Dermis microvascular lymphatic vessel endothelial cell (primary cell): ENCODE data around the gene DLGAP4. TPM values are rescaled to one million over a fixed set of nuclear protein-coding genes. Genes with fewer than 3 reads are reported as not detected.
A peak's percentile ranks its signal among the peaks of the same experiment; 100 is the strongest.
"Not testable (repeated sequence)": the region's sequence is repeated elsewhere in the genome, so short reads cannot be mapped to it uniquely, and the experiment has no call there.

Source experiments
- DNase-seq, 2 donors: peaks; one replicate each; pipeline versions ENCODE4 v3.0.0 to v3.0.0-alpha.2; 2010; ENCODE audit warnings: low read depth in 2 of 2
- total RNA-seq: library from RNA; depleted of rRNA; stranded (reverse); fragments of >200 nt; gene quantifications from 2 replicates; pipeline ENCODE4 v1.2.1, GENCODE V29; 2014

The DLGAP4 gene
- total RNA-seq, 1 donor from 2014 or later, result 7.8 TPM

DNA sequence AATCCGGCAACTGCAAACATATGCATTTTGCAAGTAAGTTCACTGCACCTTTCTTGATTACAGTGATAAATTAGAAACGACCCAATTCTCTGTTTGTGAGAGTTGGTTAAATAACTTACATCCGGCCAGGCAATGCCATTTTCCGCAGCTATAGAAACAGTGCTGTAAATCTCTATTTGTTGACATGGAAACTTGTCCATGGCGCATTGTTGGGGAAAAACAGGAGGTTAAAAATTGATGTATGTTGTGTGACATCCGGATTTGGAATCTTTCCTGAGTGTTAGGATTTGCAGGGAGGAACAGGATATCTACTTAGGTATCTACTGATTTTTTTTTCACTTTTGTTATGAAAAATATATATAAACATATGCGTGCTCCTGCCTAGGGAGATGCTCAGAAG lies 66.5 kb downstream of the DLGAP4 start:
- DNase-seq, result peak; percentile 33 to 77

DNA sequence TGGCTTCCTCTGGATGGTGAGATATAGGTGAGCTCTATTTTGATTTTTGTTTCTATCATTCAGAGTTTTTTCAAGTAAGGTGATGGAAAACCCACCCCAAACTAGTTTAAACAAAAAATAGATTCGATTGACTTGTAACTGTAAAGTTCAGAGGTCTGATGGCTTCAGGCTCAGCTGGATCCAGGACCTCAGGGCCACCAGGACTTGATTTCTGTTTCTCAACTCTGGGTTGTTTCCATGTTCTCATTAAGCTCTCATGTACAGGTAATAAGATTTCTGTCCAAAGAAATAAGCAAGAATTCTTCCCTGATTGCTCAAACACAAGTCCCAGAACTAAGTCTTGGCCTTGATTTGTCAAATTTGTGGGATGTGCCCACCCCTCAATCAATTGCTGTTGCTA lies 67.0 kb downstream of the DLGAP4 start:
- no peak for DNase-seq

DNA sequence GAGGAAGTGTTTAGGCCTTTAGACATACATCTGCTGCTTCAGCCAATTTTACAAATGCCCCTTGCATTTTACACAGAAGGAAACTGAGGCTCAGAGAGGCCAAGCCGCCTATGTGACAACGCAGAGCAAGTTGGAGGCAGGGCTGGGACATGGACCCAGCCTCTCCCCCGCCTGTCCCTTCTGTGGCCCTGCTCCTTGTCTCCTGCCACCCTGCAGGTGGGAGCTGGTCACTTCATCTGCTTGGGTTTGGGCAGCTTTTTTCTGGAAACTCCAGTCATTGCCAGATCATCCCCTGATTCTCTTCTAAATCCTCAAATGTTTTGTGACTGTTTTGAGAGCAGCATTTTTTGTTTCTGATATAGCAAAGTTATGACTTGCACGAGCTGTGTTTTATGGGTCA lies 68.9 kb downstream of the DLGAP4 start:
- DNase-seq, result no peak

DNA sequence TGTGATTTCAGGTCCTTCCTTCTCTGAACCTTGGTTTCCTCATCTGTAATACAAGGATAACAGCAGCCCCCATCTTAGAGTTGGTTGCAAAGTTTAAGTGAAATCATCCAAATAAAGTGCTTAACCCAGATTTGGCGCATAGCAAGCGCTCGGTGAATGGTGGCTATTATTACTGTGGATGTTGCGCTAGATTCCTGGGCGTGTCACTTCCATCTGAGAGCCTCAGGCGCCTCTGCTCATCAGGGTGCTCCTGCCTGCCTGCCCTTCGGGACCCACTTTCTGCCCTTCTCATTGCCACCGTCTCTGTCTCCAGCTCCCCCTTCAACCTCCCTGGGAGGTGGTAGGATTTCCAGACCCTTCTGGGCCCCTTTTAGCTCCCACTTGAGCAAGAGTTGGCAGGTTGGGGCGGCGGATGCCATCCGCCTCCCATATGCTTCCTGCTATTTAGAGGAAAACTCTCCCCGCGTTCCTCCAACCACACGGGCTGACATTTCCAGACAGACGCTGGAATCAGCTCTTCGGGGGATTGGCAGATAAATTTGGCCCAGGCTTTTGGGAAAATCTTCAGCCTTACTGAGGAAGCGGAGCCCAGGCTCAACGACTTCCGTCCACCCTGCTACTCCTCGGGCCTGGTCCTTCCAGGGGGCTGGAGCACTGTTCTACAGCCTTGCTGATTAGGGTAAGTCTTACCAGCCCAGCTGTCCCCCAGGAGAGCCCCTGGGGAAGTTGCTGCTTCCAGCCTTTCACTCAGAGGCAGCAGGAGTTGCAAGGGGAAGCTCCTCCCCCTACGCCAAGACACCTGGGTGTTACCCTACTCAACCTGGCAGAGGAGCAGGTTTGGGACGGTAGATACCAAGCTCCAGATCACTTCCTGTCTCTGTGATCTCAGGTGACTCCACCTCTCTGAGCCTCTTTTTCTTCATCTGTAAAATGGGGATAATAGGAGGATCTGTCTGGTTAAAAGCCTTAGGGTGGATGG lies 71.5 kb downstream of the DLGAP4 start:
- no peak for DNase-seq

DNA sequence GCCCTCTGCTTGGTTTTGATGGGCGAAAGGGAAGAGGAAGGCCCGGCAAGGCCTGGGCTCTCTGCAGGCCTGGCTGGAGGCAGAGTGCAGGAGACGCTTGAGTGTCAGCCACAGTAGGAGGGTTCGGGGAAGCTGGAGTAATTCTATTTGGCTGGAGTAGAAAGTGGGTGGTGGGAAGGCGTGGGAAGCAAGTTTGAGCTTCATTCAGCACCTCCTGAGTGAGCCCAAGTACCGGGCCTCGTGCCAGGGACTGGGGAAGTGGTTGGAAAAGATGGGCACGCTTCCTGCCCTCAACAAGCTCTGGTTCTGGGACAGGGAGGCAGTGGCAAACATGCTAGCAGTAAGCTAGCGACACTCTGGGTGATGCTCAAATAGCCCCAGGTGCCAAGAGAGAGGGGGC lies 72.5 kb downstream of the DLGAP4 start:
- no peak for DNase-seq

DNA sequence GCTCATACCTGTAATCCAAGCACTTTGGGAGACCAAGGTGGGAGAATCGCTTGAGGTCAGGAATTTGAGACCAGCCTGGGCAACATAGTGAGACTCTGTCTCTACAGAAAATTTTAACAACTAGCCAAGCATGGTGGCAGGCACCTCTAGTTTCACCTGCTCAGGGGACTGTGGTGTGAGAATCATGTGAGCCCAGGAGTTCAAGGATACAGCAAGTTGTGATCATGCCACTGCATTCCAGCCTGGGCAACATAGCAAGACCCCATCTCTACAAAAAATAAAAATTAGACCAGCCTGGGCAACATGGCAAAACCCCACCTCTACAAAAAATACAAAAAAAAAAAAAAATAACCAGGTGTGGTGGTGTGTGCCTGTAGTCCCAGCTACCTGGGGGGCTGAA lies 73.8 kb downstream of the DLGAP4 start:
- not testable (repeated sequence) for DNase-seq

DNA sequence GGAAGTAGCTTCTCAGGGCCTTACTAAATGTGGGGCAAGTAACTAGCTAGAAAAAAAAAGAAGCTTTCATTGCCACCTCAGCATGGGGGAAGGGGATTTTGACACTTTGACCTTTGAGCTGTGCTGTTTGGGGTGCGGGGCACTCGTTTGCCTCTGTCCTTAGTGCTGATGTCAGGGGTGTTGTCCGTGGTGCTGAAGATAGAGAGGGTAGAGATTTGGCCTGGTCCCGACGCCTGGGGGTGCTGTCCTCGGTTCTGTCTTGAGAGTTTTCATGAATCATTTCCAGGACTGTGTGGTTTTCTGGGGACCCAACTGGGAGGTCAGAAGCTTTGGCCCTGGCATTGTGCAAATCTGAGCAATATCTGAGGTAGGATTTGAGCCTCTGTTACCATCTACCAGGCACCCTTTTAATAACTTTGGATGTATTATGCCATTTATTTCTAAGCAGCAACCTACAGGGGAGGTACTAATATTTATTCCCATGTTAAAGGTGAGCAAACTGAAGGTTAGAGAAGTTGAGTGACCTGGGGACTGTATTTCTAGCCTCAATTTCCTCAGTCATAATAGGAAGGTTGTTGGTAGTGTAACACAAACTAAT lies 78.0 kb downstream of the DLGAP4 start:
- DNase-seq, result peak in 1 of 2 donors; percentile 50

DNA sequence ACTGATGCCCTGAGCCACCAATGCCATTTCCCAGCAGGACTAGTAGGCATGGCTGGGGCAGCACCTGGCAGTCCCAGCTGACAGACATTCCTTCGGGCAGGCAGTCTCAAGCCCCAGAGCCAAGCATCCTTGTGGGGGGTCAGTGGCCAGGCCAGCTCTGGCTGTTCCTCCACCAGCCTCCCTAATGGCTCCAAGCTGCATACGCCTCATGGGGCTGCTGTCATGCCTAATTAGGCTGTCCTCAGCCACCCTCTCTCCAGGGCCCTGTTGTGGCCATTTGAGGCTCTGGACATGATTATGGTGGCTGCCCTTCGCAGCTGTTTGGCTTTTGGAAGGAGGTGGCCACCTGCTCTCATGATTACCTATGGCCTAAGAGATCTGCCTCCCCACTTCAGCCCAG lies 79.4 kb downstream of the DLGAP4 start:
- no peak for DNase-seq

DNA sequence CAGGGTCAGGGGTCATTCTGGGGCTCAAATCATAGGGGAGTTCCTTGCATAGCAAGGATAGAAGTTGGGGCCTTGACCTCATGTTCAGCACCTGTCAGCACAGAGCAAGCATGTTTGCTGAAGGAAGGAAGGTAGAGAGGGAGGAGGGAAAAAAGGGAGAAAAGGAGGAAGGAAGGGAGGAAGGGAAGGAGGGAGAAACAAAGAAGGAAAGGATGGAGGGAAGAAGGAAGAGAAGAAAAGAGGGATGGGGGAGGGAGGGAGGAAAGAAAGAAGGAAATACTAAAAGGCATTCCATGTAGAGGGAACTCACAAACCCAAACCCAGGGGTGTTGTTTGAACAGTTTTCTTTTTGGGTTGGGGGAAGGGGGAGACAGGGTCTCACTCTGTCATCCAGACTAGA lies 80.1 kb downstream of the DLGAP4 start:
- DNase-seq, result no peak

DNA sequence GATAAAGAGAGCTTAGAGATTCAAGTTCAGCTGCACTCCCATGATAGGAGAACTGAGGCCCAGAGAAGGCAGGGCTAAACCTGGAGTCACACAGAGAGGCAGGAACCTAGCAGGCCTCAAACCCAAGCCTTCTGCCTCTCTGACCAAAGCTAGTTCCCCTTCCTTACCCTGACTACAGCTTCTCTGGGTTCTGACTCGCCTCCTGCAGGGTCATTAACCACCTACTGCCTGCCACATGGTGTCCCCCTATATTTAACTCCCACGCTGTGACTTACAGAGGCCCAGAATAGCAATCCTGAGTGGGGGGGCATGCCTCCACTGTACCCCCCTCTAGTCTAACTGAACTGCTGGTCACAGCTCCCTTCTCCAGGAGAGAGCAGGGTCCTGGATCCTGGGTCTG lies 84.1 kb downstream of the DLGAP4 start:
- DNase-seq, result no peak

DNA sequence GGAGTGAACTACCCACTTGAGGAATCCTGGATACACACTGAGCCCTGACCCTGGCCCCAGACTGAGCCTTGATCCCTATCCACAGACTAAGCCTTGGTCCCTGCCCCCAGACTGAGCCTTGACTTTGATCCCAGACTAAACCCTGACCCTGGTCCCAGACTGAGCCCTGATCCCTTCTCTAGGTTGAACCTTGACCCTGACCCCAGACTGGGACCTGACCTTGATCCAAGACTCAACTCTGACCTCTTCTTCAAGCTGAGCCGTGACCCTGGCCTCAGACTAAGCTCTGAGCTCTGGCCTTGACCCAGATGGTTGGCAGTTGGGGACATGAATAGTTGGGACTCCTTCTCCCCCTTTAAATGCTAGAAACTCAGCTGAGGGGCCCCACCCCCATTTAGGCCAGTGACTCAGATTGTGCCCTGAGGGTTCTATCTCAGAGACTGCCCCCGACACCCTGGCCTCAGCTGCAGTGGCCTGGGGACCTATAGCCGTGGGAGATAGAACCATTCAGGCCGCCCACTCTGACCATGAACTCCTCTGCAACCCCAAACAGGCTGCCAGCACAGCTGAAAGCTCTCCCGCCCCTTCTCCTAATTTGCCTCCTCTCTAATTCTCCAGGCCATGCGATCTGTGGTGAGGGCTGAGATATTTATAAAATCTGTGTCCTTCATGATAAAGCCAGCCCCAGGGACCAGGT lies 84.7 kb downstream of the DLGAP4 start:
- DNase-seq, result no peak

DNA sequence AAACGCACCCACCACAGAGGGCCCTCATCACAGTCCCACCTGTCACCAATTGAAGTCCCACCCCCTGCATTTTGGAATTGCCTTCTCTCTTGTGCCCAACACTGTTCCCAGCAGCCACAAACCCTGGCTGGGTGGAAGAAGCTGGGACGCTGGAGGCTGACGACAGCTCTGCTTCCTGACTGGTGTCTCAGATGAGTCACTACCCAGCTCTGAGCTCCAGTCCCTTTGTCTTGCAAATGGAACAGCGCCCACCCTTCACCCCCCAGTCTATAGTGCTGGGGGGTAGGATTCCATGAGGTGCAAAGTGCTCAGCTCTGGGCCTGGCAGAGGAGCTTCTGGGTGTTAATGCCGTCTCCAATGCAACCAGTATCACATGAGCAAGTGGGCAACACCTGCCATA lies 85.3 kb downstream of the DLGAP4 start:
- DNase-seq, result peak in 1 of 2 donors; percentile 39

DNA sequence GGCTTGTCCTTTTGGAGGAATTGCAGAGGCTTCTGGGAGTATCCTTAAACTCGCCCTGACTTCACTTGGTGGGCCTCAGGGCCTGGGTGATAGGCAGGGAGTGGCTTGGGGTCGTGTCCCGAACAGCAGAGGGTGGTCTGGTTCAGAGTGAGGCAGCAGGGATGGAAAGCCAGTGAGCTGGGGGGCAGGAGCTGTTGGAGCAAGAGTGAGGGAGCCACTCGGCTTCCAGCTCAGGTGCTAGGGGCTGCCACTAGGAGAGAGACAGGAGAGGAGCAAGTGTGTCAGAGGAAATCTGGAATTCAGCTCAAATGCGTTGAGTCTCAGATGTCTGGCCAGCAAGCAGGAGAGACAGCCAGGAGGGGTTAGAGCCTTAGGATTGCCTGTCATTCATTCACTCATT lies 85.8 kb downstream of the DLGAP4 start:
- no peak for DNase-seq

DNA sequence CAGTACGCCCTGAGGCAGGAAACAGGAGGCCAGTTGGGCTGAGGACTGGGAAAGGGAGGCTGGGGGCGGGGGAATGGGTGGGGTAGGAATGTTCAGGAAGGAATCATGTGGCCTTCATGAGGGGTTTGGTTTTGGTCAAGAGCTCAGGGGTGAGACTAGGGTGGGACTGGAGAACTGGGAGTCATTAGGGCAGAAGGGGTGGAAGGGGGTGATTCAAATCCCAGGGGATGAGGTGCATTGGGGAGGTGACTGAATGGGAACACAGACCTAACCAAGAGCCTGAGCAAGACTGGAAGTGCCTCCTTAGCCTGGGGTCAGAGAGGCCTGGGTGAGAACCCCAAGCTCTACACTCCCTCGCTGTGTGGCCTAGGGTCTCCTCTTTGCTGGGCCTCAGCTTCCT lies 86.8 kb downstream of the DLGAP4 start:
- DNase-seq, result no peak

DNA sequence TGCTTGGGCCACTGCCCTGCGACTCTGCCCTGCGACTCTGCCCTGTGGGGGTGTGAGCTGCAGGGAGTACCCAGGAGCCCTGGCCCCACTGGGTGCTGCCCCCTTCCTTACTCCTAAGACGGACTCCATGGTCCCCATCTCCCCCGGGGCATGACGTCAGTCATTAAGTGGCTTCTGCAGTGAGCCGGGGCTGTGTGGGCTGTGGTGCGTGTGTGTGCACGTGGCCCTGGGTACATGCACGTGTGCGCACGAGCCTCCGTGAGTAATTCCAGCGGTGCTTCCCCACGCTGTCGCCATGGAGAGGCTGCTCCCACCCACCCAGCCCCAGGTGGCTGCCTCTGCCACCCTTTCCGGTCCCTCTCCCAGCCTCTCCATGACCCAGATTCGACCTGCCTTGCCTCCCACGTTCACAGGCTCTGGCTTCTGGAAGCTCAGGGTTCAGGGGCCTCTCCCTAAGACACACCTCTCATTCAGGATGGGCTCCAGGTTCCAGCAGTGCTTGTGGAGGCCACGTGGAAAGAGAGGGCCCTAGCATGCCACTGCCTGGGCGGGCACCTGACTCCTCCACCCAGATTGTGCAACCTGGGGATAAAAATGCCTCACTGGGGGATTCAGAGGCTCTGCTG lies 88.3 kb downstream of the DLGAP4 start:
- no peak for DNase-seq

DNA sequence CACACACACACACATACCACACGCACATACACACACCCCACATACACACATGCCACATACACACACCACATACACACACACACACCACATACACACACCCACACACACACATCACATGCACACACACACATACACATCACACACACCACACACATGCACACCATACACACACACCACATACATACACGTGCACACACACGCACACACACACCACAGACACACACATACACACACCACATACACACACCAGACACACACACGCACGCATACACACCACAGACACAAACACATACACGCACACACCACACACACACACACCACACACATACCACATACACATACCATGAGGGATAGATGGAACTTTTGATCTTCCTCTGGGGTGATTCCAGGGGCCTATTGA lies 90.2 kb downstream of the DLGAP4 start:
- no peak for DNase-seq

DNA sequence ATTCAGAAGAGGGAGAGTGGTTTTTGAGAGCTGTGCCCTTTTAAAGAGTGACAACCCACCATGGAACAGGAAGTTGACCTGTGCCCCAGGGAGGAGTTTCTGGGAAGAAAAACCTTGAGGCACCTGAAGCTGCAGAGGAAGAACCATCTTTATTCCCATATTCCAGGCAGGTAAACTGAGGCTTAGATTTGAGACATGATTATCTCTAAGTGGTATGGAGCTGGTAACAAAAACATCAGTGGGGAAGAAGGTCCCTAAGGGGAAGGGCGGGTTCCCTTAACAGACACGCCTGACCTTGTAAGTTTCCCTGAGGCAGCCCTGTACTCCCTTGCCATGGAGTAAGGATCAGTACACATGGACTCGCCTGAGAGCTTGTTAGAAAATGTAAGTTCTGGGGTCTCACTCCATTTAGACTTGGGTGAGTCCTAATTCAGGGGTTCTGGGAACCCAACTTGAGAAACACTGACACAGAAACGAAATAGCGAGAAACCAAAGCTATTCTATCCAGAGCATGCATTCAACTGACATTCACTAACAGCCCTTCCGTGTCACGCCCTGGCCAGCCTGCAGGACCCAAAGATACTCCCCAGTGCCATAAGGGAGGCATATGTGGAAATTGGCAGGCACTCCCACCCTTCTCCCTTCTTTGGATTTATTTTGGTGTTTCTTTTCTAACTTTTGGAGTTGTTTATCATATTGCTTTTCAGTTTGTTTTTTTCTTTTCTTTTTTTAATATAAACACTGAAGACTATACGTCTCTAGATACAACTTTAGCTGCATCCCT lies 90.9 kb downstream of the DLGAP4 start:
- no peak for DNase-seq

DNA sequence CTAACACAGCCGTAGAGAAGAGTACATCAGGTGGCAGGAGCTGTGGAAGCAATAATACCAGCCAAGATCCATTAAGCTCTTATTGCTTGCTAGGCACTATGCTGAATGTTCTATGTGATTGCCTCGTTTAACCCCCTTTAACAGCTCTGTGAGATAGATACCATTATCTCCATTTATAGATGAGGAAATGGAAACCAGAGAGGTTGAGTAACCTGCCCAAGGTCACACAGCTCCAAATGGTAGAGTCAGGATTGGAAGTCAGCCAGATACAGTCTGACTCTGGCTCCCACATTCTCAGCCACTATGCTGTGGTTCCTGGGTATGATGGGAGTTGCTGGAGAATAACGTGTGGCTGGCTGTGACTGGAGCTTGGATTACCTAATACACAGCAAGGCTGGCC lies 92.4 kb downstream of the DLGAP4 start:
- DNase-seq, result no peak

DNA sequence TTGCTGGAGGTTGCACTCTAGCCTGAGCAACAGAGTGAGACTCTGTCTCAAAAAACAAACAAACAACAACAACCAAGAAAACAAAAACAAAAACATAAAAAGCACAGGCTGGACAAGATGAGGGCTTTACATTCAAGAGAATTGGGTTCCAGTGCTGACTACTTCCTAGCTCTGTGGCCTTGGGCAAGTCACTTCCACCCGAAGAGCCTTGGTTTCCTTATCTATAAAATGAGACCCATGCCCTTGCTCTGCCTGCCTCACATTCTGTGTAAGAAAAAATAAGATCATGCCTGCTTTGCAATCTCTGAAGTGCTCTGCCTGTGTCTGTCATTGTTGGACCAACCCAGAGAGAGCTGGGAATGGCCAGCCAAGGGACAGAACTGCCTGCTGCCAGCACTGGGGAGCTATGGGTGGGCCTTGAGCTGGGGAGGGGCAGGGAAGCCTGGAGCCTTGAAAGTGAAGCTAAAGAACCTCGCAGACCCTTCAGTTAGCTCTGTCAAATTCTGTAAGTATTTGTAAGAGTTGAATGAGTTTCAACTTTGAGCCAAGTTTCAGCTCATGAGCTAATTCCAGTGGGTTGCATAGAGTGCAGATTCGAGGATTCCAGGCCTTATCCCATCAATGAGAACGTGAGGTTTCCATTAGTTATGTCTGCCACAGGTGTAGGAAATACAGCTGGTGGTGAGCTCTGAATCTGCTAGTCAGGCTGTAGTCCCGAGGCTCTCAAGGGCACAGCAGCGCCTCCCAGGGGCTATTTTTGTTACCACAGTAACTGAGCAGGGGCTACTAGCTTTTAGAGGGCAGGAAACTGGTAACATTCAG lies 93.2 kb downstream of the DLGAP4 start:
- DNase-seq, result peak; percentile 65 to 82

DNA sequence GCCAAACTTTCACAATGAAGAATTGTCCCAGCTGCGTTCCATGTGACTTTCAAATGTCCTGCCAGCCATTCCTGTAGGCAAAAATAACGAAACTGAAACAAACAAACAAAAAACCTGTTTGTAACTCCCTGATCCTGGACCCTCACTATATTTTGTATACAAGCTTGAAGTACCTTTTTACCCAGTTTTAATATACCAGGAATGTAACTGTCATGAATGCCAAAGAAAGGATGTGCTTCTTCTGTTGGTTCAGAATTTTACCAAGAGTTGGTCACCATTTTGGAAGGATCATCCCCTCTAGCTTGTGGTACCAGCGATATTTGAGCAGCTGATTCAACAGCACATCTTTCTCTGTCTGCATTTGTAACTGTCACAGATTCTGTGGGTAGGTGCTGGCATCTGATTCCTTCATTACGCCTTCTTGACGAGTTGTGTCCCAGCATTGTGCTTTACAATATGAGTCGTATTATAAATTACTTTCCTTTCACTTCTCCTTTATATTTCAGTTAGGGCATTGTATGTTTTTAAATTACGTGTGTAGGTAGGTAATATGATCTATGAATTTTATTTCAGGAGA lies 93.9 kb downstream of the DLGAP4 start:
- DNase-seq, result no peak
